Measurements from ENCODE around the gene PTPRT. TPM values are rescaled to one million over a fixed set of nuclear protein-coding genes. Genes with fewer than 3 reads are reported as not detected.

Gene PTPRT
- total and polyA plus RNA-seq, 2 of the 4 experiments (the other 2 are of a cell fraction), result not detected

DNA sequence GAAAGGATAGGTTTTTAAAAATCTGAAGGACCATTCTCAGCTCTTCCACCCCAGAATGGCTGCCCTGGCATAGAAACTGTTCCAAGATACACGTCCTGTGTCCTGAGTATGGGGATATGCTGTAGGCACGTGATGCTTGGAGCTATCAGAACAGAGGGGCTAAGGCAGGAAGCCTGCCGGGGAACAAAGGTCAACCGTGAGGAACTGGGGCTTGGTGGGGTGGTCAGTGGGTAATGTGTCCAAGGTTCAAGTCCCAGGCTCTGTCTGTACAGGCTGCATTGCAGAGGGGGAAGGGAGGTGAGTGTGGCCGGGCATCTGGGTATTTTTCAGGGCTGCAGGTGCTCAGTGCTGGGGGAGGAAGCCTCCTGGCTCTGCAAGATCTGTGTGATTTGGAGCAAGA is 1092.0 kb downstream of the PTPRT start:
- Histone ChIP-seq H3K9ac (ENCODE audit: low read depth, low read length) (no peak overlapping the region), H3K18ac (ENCODE audit: low read depth, low read length) (no peak overlapping the region), H2BK120ac (ENCODE audit: low read depth, low read length) (no peak overlapping the region), H3K14ac (replicated peaks; ENCODE audit: low read depth, low read length) (no peak overlapping the region), H3K27ac (ENCODE audit: insufficient read depth, low read length) (no peak overlapping the region), H2BK5ac (ENCODE audit: low read depth, low read length, poor library complexity, severe bottlenecking) (no peak overlapping the region), H3K27me3 (ENCODE audit: control insufficient read depth, insufficient read depth, low read length) (no peaks in the 10 kb centered on the region), H2BK20ac (ENCODE audit: low read depth, low read length) (no peak overlapping the region), H2AK5ac (ENCODE audit: low read depth, low read length) (no peak overlapping the region), H3K4me1 (ENCODE audit: control insufficient read depth, insufficient read depth, low read length) (no peaks in the 10 kb centered on the region), H4K5ac (ENCODE audit: low read depth, low read length) (no peak overlapping the region), H3K23ac (ENCODE audit: low read depth, low read length) (no peak overlapping the region), H2AFZ (replicated peaks; ENCODE audit: low read length, poor library complexity) (no peak overlapping the region), H4K8ac (ENCODE audit: low read depth in 2 of 2, low read length in 2 of 2) (no peak overlapping the region), H2BK15ac (ENCODE audit: low read depth, low read length) (no peak overlapping the region), H4K91ac (ENCODE audit: insufficient read depth, low read depth, low read length) (no peak overlapping the region), H3K36me3 (ENCODE audit: control insufficient read depth, insufficient read depth, low read length) (no peaks in the 10 kb centered on the region), H4K20me1 (ENCODE audit: insufficient read depth, low read length) (no peaks in the 10 kb centered on the region), H3K9me3 (ENCODE audit: control insufficient read depth, insufficient read depth, low read length) (peaks cover 29% of the 10 kb centered on the region), H3K4me3 (ENCODE audit: insufficient read depth, low read depth, low read length) (no peak overlapping the region), H2AK9ac (replicated peaks; ENCODE audit: low read depth, low read length, poor library complexity) (no peak overlapping the region), H3K56ac (ENCODE audit: extremely low read depth, insufficient read depth, low read length) (no peak overlapping the region), H3K79me1 (ENCODE audit: low read depth in 1 of 2, low read length in 2 of 2) (no peaks in the 10 kb centered on the region), H3K9me1 (ENCODE audit: insufficient read depth, low read length) (no peaks in the 10 kb centered on the region), H3K4me2 (ENCODE audit: low read depth, low read length) (no peak overlapping the region), H3K4ac (ENCODE audit: low read depth, low read length) (no peak overlapping the region)
- dilution Hi-C loops (cut with HindIII; ENCODE audit: low sequenced_read_pairs, unreplicated experiment), result no loop called here
- in situ Hi-C loops (cut with MboI; ENCODE audit: low sequenced_read_pairs), result no loop called here
- POLR2A ChIA-PET (ENCODE audit: unreplicated experiment), result no interaction called here
- TF ChIP-seq MXI1 (IDR thresholded peaks at IDR 0.05; ENCODE audit: borderline replicate concordance, low read depth, low read length) (no peak), FOS (IDR thresholded peaks at IDR 0.05; ENCODE audit: low read depth, low read length) (no peak), MAZ (IDR thresholded peaks at IDR 0.05; ENCODE audit: borderline replicate concordance, low read depth, low read length) (no peak), MAFK (IDR thresholded peaks at IDR 0.05; ENCODE audit: low read depth, low read length) (no peak), NFE2L2 (IDR thresholded peaks at IDR 0.05; ENCODE audit: low read depth, low read length) (no peak), CEBPB (IDR thresholded peaks at IDR 0.05; ENCODE audit: low read depth, low read length) (no peak)
- TF ChIP-seq, protein P1, sequence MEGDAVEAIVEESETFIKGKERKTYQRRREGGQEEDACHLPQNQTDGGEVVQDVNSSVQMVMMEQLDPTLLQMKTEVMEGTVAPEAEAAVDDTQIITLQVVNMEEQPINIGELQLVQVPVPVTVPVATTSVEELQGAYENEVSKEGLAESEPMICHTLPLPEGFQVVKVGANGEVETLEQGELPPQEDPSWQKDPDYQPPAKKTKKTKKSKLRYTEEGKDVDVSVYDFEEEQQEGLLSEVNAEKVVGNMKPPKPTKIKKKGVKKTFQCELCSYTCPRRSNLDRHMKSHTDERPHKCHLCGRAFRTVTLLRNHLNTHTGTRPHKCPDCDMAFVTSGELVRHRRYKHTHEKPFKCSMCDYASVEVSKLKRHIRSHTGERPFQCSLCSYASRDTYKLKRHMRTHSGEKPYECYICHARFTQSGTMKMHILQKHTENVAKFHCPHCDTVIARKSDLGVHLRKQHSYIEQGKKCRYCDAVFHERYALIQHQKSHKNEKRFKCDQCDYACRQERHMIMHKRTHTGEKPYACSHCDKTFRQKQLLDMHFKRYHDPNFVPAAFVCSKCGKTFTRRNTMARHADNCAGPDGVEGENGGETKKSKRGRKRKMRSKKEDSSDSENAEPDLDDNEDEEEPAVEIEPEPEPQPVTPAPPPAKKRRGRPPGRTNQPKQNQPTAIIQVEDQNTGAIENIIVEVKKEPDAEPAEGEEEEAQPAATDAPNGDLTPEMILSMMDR (conservative IDR thresholded peaks at IDR 0.05; ENCODE audit: low read depth, low read length), result no peak
- no peak for ATAC-seq (ENCODE audit: low read depth)
- no TSS peak for BruUV-seq (replicated peaks)
- DNase-seq, result no peak
- CTCF ChIA-PET, result no interaction called here
- intact Hi-C loops (cut with micrococcal nuclease), result no loop called here
- no CpG with 5 or more reads among the region's 5 CpGs for WGBS, 2 experiments (ENCODE audit: extremely low coverage in 2 of 2, insufficient read length in 1 of 2)

Measured in IMR-90 (cell line).